Hypothalamus (tissue), 51 donors: ENCODE results near the gene SPEN.
"Not testable (repeated sequence)": the region's sequence is repeated elsewhere in the genome, so short reads cannot be mapped to it uniquely, and the experiment has no call there.

Experiments used
- DNase-seq, 51 donors: peaks; one replicate each; lab custom pipeline; 2025; lab: John Stamatoyannopoulos, UW

The SPEN gene

DNA sequence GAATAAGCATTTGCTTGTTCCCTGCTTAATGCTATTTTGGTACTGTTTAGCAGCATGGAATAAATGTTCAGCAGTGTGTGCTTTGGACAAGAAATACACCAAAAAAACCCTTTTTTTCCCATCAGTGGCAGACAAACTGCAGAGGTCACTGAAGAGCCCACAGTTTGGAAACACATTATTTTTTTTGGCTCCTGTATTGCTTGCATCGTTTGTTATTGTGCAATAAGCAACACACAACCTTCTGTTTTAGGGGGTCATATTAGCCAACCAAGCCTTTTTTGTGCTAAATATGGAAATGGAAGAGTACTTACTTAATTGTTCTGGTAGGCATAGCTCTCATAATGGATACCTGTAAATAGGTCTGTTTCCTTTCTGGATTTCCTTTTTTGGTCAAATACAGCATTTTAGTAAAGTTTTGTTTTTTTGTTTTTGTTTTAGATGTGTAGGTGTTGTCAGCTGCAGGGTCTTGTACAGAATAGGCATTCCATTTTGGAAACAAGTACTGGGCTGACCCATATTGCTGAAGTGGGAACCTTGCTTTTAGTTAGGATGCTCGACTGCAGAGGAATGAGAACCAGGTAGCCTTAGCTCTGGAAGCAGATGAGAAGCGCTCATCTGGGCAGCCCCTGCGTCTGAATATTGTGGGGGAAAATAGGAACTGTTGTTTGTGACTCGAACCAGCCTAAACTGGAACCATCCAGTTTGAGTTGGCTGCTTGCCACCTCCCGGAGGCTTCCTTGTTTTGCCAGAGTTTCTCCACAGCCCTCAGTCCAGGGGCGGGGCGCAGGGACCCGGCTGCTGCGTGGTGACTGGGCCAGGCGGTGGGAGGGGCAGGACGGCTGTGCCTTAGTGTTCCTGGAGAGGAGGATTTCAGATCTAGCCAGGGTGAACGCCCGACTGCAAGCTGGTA, 38.4 kb downstream of the SPEN start:
- DNase-seq, result peak; percentile 57 to 99 (median 93)

DNA sequence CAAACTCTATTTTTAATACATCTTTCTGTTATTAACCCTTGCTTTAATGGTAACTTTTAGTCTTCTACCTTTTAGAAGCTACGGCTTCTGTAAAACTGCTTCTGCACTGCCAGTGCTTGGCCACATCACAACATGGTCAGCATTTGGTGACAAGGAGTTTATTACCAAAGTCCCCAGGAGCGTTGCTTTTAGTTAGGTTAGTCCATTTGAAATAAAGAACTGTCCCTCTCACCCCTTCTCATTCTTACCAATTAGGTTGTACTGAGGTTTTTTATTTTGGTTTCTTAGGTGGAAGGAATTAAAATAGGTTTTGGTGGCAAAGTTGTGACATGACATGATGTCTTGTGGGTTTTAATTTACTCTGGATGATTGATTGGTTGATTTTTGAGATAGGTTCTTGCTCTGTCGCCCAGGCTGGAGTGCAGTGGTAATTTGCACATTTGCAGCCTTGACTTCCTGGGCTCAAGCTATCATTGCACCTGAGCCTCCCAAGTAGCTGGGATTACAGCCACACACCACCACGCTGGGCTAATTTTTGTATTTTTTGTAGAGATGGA, 39.2 kb downstream of the SPEN start:
- DNase-seq, result no peak

- peak in 2 of 51 donors; percentile 3 to 16 for DNase-seq
These were observed 45.5 kb downstream of the SPEN start for GRCh38 chr1:15892857-15893599.

DNA sequence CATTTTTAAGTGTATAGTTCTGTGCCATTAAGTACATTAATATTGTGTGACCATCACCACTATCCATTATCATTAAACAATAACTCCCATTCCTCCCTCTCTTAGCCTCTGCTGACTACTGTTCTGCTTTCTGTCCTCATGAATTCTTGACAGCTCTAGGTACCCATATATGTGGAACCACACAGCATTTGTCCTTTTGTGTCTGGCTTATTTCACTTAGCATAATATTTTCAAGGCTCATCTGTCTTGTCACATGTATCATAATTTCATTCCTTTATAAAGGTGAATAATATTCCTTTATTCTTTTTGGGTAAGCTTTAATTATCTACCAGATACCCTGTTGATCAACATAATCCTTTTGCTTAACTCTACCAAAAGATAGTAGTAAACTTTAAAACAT, 47.7 kb downstream of the SPEN start:
- no peak for DNase-seq

- DNase-seq, result not testable (repeated sequence)
These were observed 49.5 kb downstream of the SPEN start for GRCh38 chr1:15896841-15897610.

GRCh38 chr1:15899266-15899665, 51.8 kb downstream of the SPEN start:
- no peak for DNase-seq

GRCh38 chr1:15900662-15901279, 53.3 kb downstream of the SPEN start:
- DNase-seq, result peak in 2 of 51 donors; percentile 8 to 10

GRCh38 chr1:15902882-15903281, 55.4 kb downstream of the SPEN start:
- no peak for DNase-seq

GRCh38 chr1:15908597-15908996, 61.1 kb downstream of the SPEN start:
- no peak for DNase-seq

DNA sequence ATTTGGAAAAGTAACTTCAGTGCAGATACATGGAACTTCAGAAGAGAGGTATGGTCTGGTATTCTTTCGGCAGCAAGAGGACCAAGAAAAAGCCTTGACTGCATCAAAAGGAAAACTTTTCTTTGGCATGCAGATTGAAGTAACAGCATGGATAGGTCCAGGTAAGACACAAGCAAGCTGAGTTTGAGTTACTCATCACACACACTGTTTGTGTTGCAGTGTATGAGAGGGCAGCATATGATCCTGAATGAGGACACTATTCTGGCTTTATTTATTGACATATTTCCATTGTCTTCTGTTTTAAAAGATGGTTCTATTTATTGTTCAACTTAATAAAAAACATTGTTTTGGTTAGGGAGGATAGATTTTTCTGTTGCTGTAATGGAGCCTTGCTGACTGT, 63.6 kb downstream of the SPEN start:
- DNase-seq, result no peak

- no peak for DNase-seq
These were observed 64.4 kb downstream of the SPEN start for GRCh38 chr1:15911927-15912326.

DNA sequence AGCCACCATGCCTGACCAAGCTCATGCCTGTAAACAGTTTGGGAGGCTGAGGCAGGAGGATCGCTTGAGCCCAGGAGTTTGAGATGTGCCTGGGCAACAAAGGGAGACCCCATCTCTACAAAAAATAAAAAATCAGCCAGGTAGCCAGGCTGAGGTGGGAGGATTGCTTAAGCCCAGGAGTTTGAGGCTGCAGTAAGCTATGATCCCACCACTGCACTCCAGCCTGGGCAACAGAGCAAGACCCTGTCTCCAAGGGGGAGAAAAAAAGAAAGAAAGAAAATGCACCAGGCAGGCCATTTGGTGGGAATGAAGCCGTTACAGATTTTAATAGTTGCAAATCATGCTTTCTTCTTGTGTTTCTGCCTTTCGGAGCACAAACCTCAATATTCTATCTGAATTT, 66.1 kb downstream of the SPEN start:
- DNase-seq, result not testable (repeated sequence)

DNA sequence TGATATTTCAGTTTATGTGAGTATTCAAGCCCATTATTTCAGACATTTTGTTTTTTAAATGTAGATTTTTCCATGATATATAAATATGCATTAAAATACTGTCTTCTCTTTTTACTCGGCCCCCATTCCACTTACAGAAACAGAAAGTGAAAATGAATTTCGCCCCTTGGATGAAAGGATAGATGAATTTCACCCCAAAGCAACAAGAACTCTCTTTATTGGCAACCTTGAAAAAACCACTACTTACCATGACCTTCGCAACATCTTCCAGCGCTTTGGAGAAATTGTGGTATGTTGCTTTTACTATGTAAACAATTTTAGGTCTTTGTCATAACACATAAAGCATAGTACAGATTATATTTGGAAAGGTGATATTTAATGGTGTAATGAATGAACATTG, 68.5 kb downstream of the SPEN start:
- DNase-seq, result no peak

- no peak for DNase-seq
These were observed 68.9 kb downstream of the SPEN start for GRCh38 chr1:15916417-15916816.

DNA sequence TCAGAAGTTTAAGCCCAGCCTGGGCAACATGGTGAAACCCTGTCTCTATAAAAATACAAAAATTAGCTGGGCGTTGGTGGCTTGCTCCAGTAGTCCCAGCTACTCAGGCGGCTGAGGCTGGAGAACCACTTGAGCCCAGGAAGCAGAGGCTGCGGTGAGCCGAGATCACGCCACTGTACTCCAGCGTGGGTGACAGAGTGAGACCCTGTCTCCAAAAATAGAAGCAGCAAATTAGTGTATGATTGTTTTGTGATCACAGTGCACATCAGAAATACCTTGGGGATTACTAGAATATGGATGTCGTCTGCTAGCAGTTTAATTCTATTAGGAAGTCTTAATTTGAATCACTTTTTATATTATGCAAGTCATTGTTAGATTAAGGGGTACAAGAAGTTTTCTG, 69.4 kb downstream of the SPEN start:
- no peak for DNase-seq

DNA sequence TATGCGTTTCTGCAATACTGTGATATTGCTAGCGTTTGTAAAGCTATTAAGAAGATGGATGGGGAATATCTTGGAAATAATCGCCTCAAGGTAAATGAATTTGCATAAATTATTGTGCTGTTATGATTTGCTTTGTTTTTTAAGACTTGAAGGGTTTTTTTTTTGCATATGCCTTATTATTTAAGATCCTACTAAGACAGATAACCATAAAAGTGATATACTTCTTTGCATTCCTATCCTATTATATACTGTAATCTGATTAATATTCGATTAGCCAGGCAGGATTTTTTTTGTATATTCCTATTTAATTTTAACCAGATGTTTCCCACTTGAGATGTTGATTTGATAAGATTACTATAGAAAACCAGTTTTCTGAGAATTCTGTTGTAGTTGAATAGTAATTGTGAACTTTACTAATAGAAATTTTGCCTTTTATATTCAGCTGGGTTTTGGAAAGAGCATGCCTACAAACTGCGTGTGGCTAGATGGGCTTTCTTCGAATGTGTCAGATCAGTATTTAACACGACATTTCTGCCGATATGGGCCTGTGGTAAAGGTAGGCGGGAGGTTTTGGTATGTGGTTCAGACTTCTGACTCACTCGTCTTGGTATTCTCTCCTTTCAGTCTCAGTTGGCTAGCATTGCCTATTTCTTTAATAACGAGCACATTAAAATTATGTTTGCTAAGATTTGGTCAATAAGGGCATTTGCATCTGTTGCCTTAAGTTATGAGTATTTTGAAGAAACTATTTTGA, 71.6 kb downstream of the SPEN start:
- DNase-seq, result no peak

DNA sequence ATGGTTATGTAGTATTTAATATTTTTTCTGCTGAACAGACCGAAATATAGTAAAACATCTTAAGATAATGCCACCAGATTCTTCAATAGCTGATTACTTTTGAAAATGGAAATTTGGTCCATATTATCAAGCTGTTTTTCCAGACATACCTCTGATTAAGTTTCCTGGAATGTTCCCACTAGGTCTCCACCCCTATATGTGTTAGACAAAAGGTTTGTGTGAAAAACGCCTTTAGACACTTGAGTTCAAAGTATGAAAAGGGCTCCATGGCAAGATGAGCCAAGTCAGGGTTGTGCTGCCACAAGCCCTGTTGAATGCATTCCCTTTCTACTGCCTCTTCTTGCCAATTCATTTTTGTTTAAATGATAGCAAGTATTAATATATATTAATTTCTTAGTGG, 75.7 kb downstream of the SPEN start:
- no peak for DNase-seq

DNA sequence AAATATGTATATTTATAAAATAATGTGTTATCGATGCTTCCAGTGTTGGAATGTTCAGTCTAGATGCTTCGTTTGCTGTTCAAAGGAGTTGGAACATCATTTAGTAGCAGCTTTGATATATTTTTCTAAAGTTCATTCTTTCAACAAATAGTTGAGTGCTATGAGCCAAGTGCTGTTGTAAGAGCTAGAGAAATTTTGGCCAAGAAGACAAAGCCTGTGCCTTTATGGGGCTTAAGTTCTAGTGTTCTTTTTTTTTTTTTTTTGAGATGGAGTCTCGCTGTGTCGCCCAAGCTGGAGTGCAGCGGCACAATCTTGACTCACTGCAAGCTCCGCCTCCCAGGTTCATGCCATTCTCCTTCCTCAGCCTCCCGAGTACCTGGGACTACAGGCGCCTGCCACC, 78.9 kb downstream of the SPEN start:
- not testable (repeated sequence) for DNase-seq
